GM23248 (cell line): ENCODE data around the gene ANKRD50.

Source experiments
- EZH2 ChIP-seq: fragments of 200-600 bp; sonication (generic); IDR thresholded peaks from 2 replicates; pipeline ENCODE4 v1.6.1; 2018; ENCODE audit warnings: antibody characterized with exemption, mild to moderate bottlenecking; ENCODE audit not compliant: insufficient read depth, poor library complexity, severe bottlenecking
- EZH2phosphoT487 ChIP-seq: fragments of 200-600 bp; sonication (generic); IDR thresholded peaks from 2 replicates; pipeline ENCODE4 v1.6.1; 2018; ENCODE audit warnings: antibody characterized with exemption, moderate library complexity, mild to moderate bottlenecking, low read depth; ENCODE audit not compliant: insufficient read depth

GRCh38 chr4:124745985-124746801 is 33.7 kb upstream of the ANKRD50 start:
- no peak for TF ChIP-seq EZH2
- TF ChIP-seq EZH2phosphoT487 = no peak
